CMK (cell line): Measurements from ENCODE around the gene ANKRD33B.
"Not testable (repeated sequence)": the region's sequence is repeated elsewhere in the genome, so short reads cannot be mapped to it uniquely, and the experiment has no call there.

Experiments
- DNase-seq: peaks from one replicate; pipeline ENCODE4 v3.0.0-alpha.2; 2010; ENCODE audit warnings: low read depth

ANKRD33B gene

GRCh38 chr5:10660720-10661387 lies 97.0 kb downstream of the ANKRD33B start:
- DNase-seq, result no peak

GRCh38 chr5:10661401-10661800 lies 97.5 kb downstream of the ANKRD33B start:
- DNase-seq, result no peak

GRCh38 chr5:10662083-10662482 lies 98.2 kb downstream of the ANKRD33B start:
- DNase-seq, result no peak

GRCh38 chr5:10662661-10663488 lies 99.0 kb downstream of the ANKRD33B start:
- no peak for DNase-seq

GRCh38 chr5:10663489-10664179 lies 99.8 kb downstream of the ANKRD33B start:
- no peak for DNase-seq

GRCh38 chr5:10664180-10664769 lies 100.4 kb downstream of the ANKRD33B start:
- not testable (repeated sequence) for DNase-seq

- no peak for DNase-seq
Observed at GRCh38 chr5:10665799-10666198, 101.9 kb downstream of the ANKRD33B start.

- DNase-seq, result no peak
Observed at GRCh38 chr5:10666531-10667299, 102.8 kb downstream of the ANKRD33B start.

- no peak for DNase-seq
Observed at GRCh38 chr5:10667431-10668057, 103.7 kb downstream of the ANKRD33B start.

- no peak for DNase-seq
Observed at GRCh38 chr5:10668697-10669096, 104.8 kb downstream of the ANKRD33B start.

GRCh38 chr5:10669983-10670382 lies 106.1 kb downstream of the ANKRD33B start:
- no peak for DNase-seq

GRCh38 chr5:10671041-10672008 lies 107.5 kb downstream of the ANKRD33B start:
- no peak for DNase-seq

GRCh38 chr5:10672146-10673016 lies 108.5 kb downstream of the ANKRD33B start:
- DNase-seq, result no peak

- DNase-seq, result no peak
Observed at GRCh38 chr5:10673017-10673389, 109.1 kb downstream of the ANKRD33B start.

GRCh38 chr5:10673407-10673806 lies 109.5 kb downstream of the ANKRD33B start:
- DNase-seq, result no peak

GRCh38 chr5:10674096-10674495 lies 110.2 kb downstream of the ANKRD33B start:
- no peak for DNase-seq

GRCh38 chr5:10674582-10674981 lies 110.7 kb downstream of the ANKRD33B start:
- no peak for DNase-seq

- DNase-seq, result no peak
Observed at GRCh38 chr5:10675177-10675700, 111.4 kb downstream of the ANKRD33B start.

GRCh38 chr5:10676224-10676623 lies 112.4 kb downstream of the ANKRD33B start:
- DNase-seq, result no peak
